B cell (primary cell): ENCODE results near the gene AFG3L2. TPM values are rescaled to one million over a fixed set of nuclear protein-coding genes. Genes with fewer than 3 reads are reported as not detected.

Source experiments
- ATAC-seq: fragments of 200-7000 bp; cut with Tn5 transposase; one replicate; pipeline ENCODE4 v1.10.0; 2021; ENCODE audit warnings: low read depth, mild to moderate bottlenecking, moderate number of reproducible peaks, moderate library complexity
- CTCF ChIA-PET: fragments of 350-600 bp; sonication (Branson Sonifier 250); formaldehyde crosslinking; loops from one replicate; lab custom pipeline; 2021; ENCODE audit warnings: antibody characterized with exemption, inconsistent platforms; lab: Charles Lee
- POLR2A ChIA-PET: fragments of 350-600 bp; sonication (Branson Sonifier 250); formaldehyde crosslinking; loops from one replicate; lab custom pipeline; 2021; ENCODE audit warnings: antibody characterized with exemption; lab: Charles Lee
- DNase-seq: peaks from one replicate; pipeline ENCODE4 v3.0.0; 2013
- H2AFZ ChIP-seq: 2 replicates; pipeline ENCODE4 v1.6.1; 2012; ENCODE audit warnings: mild to moderate bottlenecking, low read depth, low read length; ENCODE audit not compliant: insufficient read depth, poor library complexity, severe bottlenecking
- H3K27ac ChIP-seq, 2 donors: 1 replicate in 1 of 2; 2 replicates in 1 of 2; pipeline ENCODE4 v1.5.1; 2012 to 2013; ENCODE audit warnings: low read length in 2 of 2, mild to moderate bottlenecking in 2 of 2, moderate library complexity in 1 of 2
- H3K27me3 ChIP-seq, 4 experiments: fragments of 200-600 bp in 1 of 4; sonication (generic) in 1 of 4; replicated peaks in 1 of 4; 1 replicate in 2 of 4; 2 replicates in 2 of 4; pipeline versions ENCODE4 v1.6.1 to v1.7.0; 2013 to 2016; ENCODE audit warnings: low read length in 3 of 4, mild to moderate bottlenecking in 2 of 4, mixed read lengths in 1 of 4, moderate library complexity in 1 of 4; ENCODE audit not compliant: insufficient read depth in 4 of 4, control insufficient read depth in 3 of 4; ENCODE audit errors: control extremely low read depth in 1 of 4
- H3K36me3 ChIP-seq, 2 experiments: replicated peaks in 1 of 2; 1 replicate in 1 of 2; 2 replicates in 1 of 2; pipeline versions ENCODE4 v1.6.1 to v1.7.1; 2013; ENCODE audit warnings: low read length in 1 of 2; ENCODE audit not compliant: insufficient read depth in 2 of 2, control insufficient read depth in 1 of 2; ENCODE audit errors: control extremely low read depth in 1 of 2, extremely low read depth in 1 of 2
- H3K4me1 ChIP-seq, 2 donors: fragments of 200-600 bp in 1 of 2; sonication (generic) in 1 of 2; 1 replicate in 1 of 2; 2 replicates in 1 of 2; pipeline versions ENCODE4 v1.5.1 to v1.6.1; 2013 to 2017; ENCODE audit warnings: low read length in 2 of 2; ENCODE audit not compliant: control insufficient read depth in 2 of 2, insufficient read depth in 2 of 2
- H3K4me2 ChIP-seq: replicated peaks from 2 replicates; pipeline ENCODE3; 2012; ENCODE audit warnings: mild to moderate bottlenecking, low read depth, low read length; ENCODE audit not compliant: poor library complexity, severe bottlenecking
- H3K4me3 ChIP-seq, 5 experiments: fragments of 200-600 bp in 1 of 5; sonication (generic) in 1 of 5; 1 replicate in 3 of 5; 2 replicates in 2 of 5; pipeline versions ENCODE4 v1.5.1 to v1.7.0; 2011 to 2016; ENCODE audit warnings: low read length in 4 of 5, mild to moderate bottlenecking in 4 of 5, low read depth in 2 of 5, control low read depth in 1 of 5, moderate library complexity in 1 of 5; ENCODE audit not compliant: insufficient read depth in 1 of 5; ENCODE audit errors: control extremely low read depth in 1 of 5, extremely low read depth in 1 of 5
- H3K79me2 ChIP-seq: fragments of 200-600 bp; sonication (generic); one replicate; pipeline ENCODE4 v1.6.0; 2016; ENCODE audit warnings: low read length; ENCODE audit not compliant: control insufficient read depth, insufficient read depth
- H3K9ac ChIP-seq: fragments of 200-600 bp; sonication (generic); 2 replicates; pipeline ENCODE4 v1.6.1; 2017; ENCODE audit warnings: mild to moderate bottlenecking, low read length, moderate library complexity
- H3K9me3 ChIP-seq, 3 donors: one replicate each; pipeline versions ENCODE4 v1.6.1 to v1.7.1; 2013; ENCODE audit warnings: low read length in 2 of 3; ENCODE audit not compliant: control insufficient read depth in 2 of 3, insufficient read depth in 1 of 3; ENCODE audit errors: control extremely low read depth in 1 of 3
- H4K20me1 ChIP-seq: 2 replicates; pipeline ENCODE4 v1.6.0; 2012; ENCODE audit warnings: mild to moderate bottlenecking, low read length; ENCODE audit not compliant: insufficient read depth, control insufficient read depth, poor library complexity, severe bottlenecking
- H3K27ac Mint-ChIP-seq: one replicate; pipeline ENCODE4 v1.8.0; 2021; ENCODE audit warnings: mixed read lengths
- H3K27me3 Mint-ChIP-seq: one replicate; pipeline ENCODE4 v1.8.0; 2021; ENCODE audit warnings: mixed read lengths
- H3K4me1 Mint-ChIP-seq: one replicate; pipeline ENCODE4 v1.8.0; 2021; ENCODE audit warnings: mixed read lengths
- H3K4me3 Mint-ChIP-seq: one replicate; pipeline ENCODE4 v1.8.0; 2021; ENCODE audit warnings: mixed read lengths
- H3K9me3 Mint-ChIP-seq: one replicate; pipeline ENCODE4 v1.8.0; 2022; ENCODE audit warnings: mixed read lengths; ENCODE audit not compliant: insufficient read depth
- EZH2 ChIP-seq: IDR thresholded peaks from 2 replicates; pipeline ENCODE4 v1.6.1; 2012; ENCODE audit warnings: borderline replicate concordance, low read depth, mild to moderate bottlenecking, moderate library complexity, low read length; ENCODE audit not compliant: insufficient read depth, poor library complexity, severe bottlenecking
- WGBS: methylation state at CpG from one replicate; pipeline ENCODE4 v1.1.5; 2013; ENCODE audit warnings: missing lambda C conversion rate; ENCODE audit not compliant: insufficient coverage; 5-methylcytosine and 5-hydroxymethylcytosine counted together
- intact Hi-C: fragments of 100-400 bp; cut with micrococcal nuclease; formaldehyde crosslinking; loops from one replicate; pipeline ENCODE4 v1.10.0; 2022
- polyA plus RNA-seq: library from polyadenylated mRNA; depleted of rRNA; stranded (reverse); fragments of >200 nt; gene quantifications from 2 replicates; pipeline ENCODE4 v1.2.3, GENCODE V29; 2012
- total RNA-seq, 2 donors: library from RNA; stranded (reverse); fragments of 120-200 nt in 1 of 2; gene quantifications; 1 replicate in 1 of 2; 2 replicates in 1 of 2; pipeline versions ENCODE4 v1.2.3 to v1.2.4, GENCODE V29; 2013 to 2022
- TF ChIP-seq, protein P1 (sequence below): fragments of 200-600 bp; IDR thresholded peaks from one replicate; pipeline ENCODE4 v1.8.0; 2022; ENCODE audit warnings: antibody characterized with exemption, mild to moderate bottlenecking

The AFG3L2 gene
- total and polyA plus RNA-seq, 2 donors (not counting 1 experiment from before 2014, with no cell fraction given) = 11.9 to 40.7 TPM

DNA sequence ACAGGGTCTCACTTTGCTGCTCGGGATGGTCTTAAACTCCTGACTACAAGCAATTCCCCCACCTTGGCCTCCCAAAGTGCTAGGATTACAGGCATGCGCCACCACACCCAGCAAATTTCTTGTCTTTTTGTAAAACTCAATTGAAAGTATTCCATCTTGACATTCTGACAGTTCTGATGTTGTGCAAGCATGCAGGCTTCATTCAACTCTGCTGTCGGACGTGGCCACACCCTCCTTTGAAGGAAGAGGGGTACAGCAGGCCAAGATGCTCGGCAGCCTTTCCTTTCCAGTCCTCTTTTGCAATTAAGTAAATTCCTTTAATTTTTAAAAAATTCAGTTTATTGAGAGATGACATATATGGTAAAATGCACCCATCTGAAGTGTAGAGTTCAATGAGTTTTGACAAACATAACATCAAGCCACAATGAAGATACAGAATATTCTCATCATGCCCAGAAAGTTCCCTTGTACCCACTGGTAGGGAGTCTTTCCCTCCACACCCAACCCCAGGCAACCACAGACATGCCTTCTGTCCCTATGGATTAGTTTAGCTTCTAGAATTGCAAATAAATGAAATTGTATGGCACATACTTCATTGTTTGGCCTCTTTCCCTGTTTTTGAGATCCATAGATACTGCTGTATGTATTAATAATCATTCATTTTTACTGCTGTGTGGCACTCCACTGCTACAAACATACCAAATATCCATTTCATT, 35.9 kb downstream of the AFG3L2 start:
- TF ChIP-seq, protein P1, sequence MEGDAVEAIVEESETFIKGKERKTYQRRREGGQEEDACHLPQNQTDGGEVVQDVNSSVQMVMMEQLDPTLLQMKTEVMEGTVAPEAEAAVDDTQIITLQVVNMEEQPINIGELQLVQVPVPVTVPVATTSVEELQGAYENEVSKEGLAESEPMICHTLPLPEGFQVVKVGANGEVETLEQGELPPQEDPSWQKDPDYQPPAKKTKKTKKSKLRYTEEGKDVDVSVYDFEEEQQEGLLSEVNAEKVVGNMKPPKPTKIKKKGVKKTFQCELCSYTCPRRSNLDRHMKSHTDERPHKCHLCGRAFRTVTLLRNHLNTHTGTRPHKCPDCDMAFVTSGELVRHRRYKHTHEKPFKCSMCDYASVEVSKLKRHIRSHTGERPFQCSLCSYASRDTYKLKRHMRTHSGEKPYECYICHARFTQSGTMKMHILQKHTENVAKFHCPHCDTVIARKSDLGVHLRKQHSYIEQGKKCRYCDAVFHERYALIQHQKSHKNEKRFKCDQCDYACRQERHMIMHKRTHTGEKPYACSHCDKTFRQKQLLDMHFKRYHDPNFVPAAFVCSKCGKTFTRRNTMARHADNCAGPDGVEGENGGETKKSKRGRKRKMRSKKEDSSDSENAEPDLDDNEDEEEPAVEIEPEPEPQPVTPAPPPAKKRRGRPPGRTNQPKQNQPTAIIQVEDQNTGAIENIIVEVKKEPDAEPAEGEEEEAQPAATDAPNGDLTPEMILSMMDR = no peak
- TF ChIP-seq EZH2 = no peak

DNA sequence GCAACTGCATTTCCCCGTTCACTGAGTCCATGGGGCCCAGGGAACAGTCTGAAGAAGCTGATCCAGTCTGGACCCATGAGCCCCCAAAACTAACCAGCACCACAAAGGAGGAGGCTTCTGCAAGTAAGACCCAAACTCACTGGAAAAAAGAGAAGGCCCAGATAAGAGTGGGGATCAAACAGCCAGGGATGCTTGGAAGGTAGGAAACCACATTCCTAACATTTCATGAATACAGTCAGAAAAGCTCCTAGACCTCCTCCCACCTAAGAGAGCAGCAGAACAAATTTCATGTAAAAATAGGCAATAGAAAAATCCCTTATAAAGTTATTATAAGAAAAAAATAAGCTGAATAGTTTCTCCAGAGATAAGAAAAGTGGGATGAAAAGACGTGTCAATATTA, 38.6 kb downstream of the AFG3L2 start:
- intact Hi-C loops = no loop called here
- Mint-ChIP-seq H3K4me3 (no peak overlapping the region), H3K27ac (no peak overlapping the region), H3K4me1 (no peaks in the 10 kb centered on the region), H3K27me3 (no peaks in the 10 kb centered on the region), H3K9me3 (no peaks in the 10 kb centered on the region)
- H3K27me3 ChIP-seq = no peaks in the 10 kb centered on the region
- no peaks in the 10 kb centered on the region for H3K9me3 ChIP-seq
- no peaks in the 10 kb centered on the region for H4K20me1 ChIP-seq
- 100% methylated on average over 1 of the region's 2 CpGs for WGBS
- TF ChIP-seq EZH2 = no peak
- TF ChIP-seq, protein P1 = no peak
- no peak overlapping the region for H3K4me2 ChIP-seq
- peaks cover 3% of the 10 kb centered on the region for H3K79me2 ChIP-seq
- DNase-seq (no peak), ATAC-seq (no peak)
- no peak overlapping the region for H2AFZ ChIP-seq
- no peak overlapping the region for H3K27ac ChIP-seq
- POLR2A ChIA-PET = no interaction called here
- peaks cover 4 to 50% of the 10 kb centered on the region in 2 experiments for H3K36me3 ChIP-seq
- no peaks in the 10 kb centered on the region for H3K4me1 ChIP-seq
- H3K4me3 ChIP-seq = no peak overlapping the region
- CTCF ChIA-PET = interaction anchor here (1.7 kb wide), 1 partner anchor 10 kb away, joined by 7 read pairs; no protein-coding TSS in a partner anchor
- H3K9ac ChIP-seq = no peak overlapping the region

More for the DNA sequence above, 35.9 kb downstream of the AFG3L2 start:
- Histone ChIP-seq H3K4me3 (no peak overlapping the region), H4K20me1 (no peaks in the 10 kb centered on the region), H3K27ac (no peak overlapping the region), H3K36me3 (peaks cover 2 to 69% of the 10 kb centered on the region in 2 experiments), H3K4me1 (no peaks in the 10 kb centered on the region), H3K9ac (no peak overlapping the region), H2AFZ (no peak overlapping the region), H3K4me2 (no peak overlapping the region), H3K27me3 (no peaks in the 10 kb centered on the region), H3K79me2 (peaks cover 3% of the 10 kb centered on the region), H3K9me3 (no peaks in the 10 kb centered on the region)
- H3K27ac Mint-ChIP-seq = no peak overlapping the region
- ChIA-PET POLR2A (no interaction called here), CTCF (no interaction called here)
- intact Hi-C loops = no loop called here
- WGBS = 96% methylated on average over 4 of the region's 5 CpGs
- no peak overlapping the region for H3K4me3 Mint-ChIP-seq
- H3K27me3 Mint-ChIP-seq = no peaks in the 10 kb centered on the region
- no peak for ATAC-seq
- no peak for DNase-seq
- no peaks in the 10 kb centered on the region for H3K9me3 Mint-ChIP-seq
- H3K4me1 Mint-ChIP-seq = no peaks in the 10 kb centered on the region
